Measurements from ENCODE around the gene B4GALT3. TPM values are rescaled to one million over a fixed set of nuclear protein-coding genes. Genes with fewer than 3 reads are reported as not detected.
A peak's percentile ranks its signal among the peaks of the same experiment; 100 is the strongest.

Gene B4GALT3
- total and polyA plus RNA-seq, 2 of the 4 experiments (the other 2 are of a cell fraction): 19.9 to 36.0 TPM

DNA sequence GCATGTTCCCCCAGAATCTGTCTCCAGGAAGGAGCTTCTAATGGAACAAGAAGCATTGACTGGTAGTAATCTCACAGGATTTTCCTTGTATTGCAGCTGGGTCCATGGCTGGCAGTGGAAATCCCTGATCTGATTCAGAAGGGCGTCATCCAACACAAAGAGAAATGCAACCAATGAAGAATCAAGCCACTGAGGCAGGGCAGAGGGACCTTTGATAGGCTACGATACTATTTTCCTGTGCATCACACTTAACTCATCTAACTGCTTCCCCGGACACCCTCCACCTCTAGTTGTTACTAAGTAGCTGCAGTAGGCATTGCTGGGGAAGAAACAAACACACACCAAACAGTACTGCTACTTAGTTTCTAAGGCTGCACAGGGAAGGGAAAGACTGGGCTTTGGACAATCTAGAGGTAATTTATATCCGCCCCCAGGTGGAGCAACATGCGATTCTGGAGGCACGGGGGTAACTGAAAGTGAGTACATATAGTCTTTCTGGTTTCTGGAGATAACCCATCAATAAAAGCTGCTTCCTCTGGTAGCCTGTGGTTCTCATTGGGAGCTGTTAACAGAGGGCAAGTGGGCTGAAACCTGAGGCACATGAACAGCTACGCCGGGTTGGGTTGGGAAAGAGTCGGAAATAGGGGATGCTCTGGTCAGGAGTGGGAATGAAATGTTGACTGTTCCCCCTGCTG lies 18.8 kb downstream of the B4GALT3 start:
- Histone ChIP-seq H2BK5ac (ENCODE audit: low read depth, low read length, poor library complexity, severe bottlenecking) (no peak overlapping the region), H2AK5ac (ENCODE audit: low read depth, low read length) (peak overlapping the region; percentile 59; the same call in 1 of the 2 replicates), H2BK120ac (ENCODE audit: low read depth, low read length) (no peak overlapping the region), H3K14ac (replicated peaks; ENCODE audit: low read depth, low read length) (0 out of 2 replicates have a peak overlapping the region, but pooled peaks have one; percentile 29), H3K9me1 (ENCODE audit: insufficient read depth, low read length) (peaks cover 19% of the 10 kb centered on the region), H3K27ac (ENCODE audit: insufficient read depth, low read length) (peak overlapping the region; percentile 72; the same call in 1 of the 2 replicates), H2BK20ac (ENCODE audit: low read depth, low read length) (no peak overlapping the region), H3K36me3 (ENCODE audit: control insufficient read depth, insufficient read depth, low read length) (peaks cover 28% of the 10 kb centered on the region), H2AFZ (replicated peaks; ENCODE audit: low read length, poor library complexity) (peak overlapping the region; percentile 96), H3K4me2 (ENCODE audit: low read depth, low read length) (peak overlapping the region; percentile 92), H3K56ac (ENCODE audit: extremely low read depth, insufficient read depth, low read length) (no peak overlapping the region), H3K79me1 (ENCODE audit: low read depth in 1 of 2, low read length in 2 of 2) (peaks cover 23 to 51% of the 10 kb centered on the region in 2 experiments), H3K27me3 (ENCODE audit: control insufficient read depth, insufficient read depth, low read length) (no peaks in the 10 kb centered on the region), H4K20me1 (ENCODE audit: insufficient read depth, low read length) (no peaks in the 10 kb centered on the region), H3K9me3 (ENCODE audit: control insufficient read depth, insufficient read depth, low read length) (no peaks in the 10 kb centered on the region), H4K5ac (ENCODE audit: low read depth, low read length) (peak overlapping the region; percentile 89), H4K8ac (ENCODE audit: low read depth in 2 of 2, low read length in 2 of 2) (peak overlapping the region; percentile 85 to 98), H3K4me3 (ENCODE audit: insufficient read depth, low read depth, low read length) (no peak overlapping the region), H3K4ac (ENCODE audit: low read depth, low read length) (peak overlapping the region; percentile 91; the same call in 1 of the 2 replicates), H3K23ac (ENCODE audit: low read depth, low read length) (no peak overlapping the region), H4K91ac (ENCODE audit: insufficient read depth, low read depth, low read length) (no peak overlapping the region), H2BK15ac (ENCODE audit: low read depth, low read length) (no peak overlapping the region), H3K4me1 (ENCODE audit: control insufficient read depth, insufficient read depth, low read length) (peaks cover 7% of the 10 kb centered on the region), H3K9ac (ENCODE audit: low read depth, low read length) (peak overlapping the region; percentile 78; the same call in 1 of the 2 replicates), H2AK9ac (replicated peaks; ENCODE audit: low read depth, low read length, poor library complexity) (peak overlapping the region; percentile 91), H3K18ac (ENCODE audit: low read depth, low read length) (no peak overlapping the region)
- WGBS, 2 experiments (ENCODE audit: extremely low coverage in 2 of 2, insufficient read length in 1 of 2): 77% methylated on average over 4 of the region's 9 CpGs; no CpG with 5 or more reads in 1 of the 2 experiments
- in situ Hi-C loops (cut with MboI; ENCODE audit: low sequenced_read_pairs) (no loop called here), dilution Hi-C loops (cut with HindIII; ENCODE audit: low sequenced_read_pairs, unreplicated experiment) (no loop called here), intact Hi-C loops (cut with micrococcal nuclease) (no loop called here)
- POLR2A ChIA-PET (ENCODE audit: unreplicated experiment): no interaction called here
- DNase-seq (no peak), ATAC-seq (ENCODE audit: low read depth) (no peak)
- TF ChIP-seq, protein P1, sequence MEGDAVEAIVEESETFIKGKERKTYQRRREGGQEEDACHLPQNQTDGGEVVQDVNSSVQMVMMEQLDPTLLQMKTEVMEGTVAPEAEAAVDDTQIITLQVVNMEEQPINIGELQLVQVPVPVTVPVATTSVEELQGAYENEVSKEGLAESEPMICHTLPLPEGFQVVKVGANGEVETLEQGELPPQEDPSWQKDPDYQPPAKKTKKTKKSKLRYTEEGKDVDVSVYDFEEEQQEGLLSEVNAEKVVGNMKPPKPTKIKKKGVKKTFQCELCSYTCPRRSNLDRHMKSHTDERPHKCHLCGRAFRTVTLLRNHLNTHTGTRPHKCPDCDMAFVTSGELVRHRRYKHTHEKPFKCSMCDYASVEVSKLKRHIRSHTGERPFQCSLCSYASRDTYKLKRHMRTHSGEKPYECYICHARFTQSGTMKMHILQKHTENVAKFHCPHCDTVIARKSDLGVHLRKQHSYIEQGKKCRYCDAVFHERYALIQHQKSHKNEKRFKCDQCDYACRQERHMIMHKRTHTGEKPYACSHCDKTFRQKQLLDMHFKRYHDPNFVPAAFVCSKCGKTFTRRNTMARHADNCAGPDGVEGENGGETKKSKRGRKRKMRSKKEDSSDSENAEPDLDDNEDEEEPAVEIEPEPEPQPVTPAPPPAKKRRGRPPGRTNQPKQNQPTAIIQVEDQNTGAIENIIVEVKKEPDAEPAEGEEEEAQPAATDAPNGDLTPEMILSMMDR (conservative IDR thresholded peaks at IDR 0.05; ENCODE audit: low read depth, low read length): no peak
- BruUV-seq (replicated peaks): no TSS peak
- CTCF ChIA-PET: interaction anchor here (0.6 to 1.0 kb wide), 3 partner anchors 24 to 774 kb away, joined by 3 to 6 read pairs (median 4); no protein-coding TSS in a partner anchor

Measured in IMR-90 (cell line).